ENCODE data around the gene DNAH3. TPM values are rescaled to one million over a fixed set of nuclear protein-coding genes. Genes with fewer than 3 reads are reported as not detected.
A peak's percentile ranks its signal among the peaks of the same experiment; 100 is the strongest.
"Not testable (repeated sequence)": the region's sequence is repeated elsewhere in the genome, so short reads cannot be mapped to it uniquely, and the experiment has no call there.

DNAH3 gene
- total RNA-seq, 2 donors from 2014 or later = 0.03 TPM; not detected in 1

DNA sequence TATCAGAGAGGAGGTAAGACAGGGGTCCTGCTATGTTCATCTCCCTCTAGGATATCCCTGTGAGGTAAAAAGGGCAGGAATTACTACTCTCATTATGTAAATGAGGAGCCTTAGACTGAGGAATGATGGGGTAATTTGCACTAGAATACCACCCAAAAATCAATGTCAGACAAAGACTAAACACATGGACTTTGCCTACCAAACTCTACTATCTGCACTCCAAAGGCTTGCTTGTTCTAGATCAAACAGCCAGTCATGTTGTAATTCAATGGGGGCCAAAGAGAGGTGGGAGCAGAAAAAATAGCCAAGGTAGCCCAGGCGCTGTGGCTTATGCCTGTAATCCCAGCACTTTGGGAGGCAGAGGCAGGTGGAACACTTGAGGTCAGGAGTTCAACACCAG, 129.3 kb downstream of the DNAH3 start:
- ATAC-seq (no peak), DNase-seq (ENCODE audit: low spot score) (no peak)
- Mint-ChIP-seq H3K4me3 (no peak overlapping the region), H3K27me3 (peaks cover 4 to 13% of the 10 kb centered on the region in 2 donors), H3K9me3 (peaks cover 3% of the 10 kb centered on the region), H3K36me3 (no peaks in the 10 kb centered on the region), H3K4me1 (ENCODE audit: low read depth in 2 of 2) (peaks cover 12 to 13% of the 10 kb centered on the region in 2 donors), H3K27ac (no peak overlapping the region)

DNA sequence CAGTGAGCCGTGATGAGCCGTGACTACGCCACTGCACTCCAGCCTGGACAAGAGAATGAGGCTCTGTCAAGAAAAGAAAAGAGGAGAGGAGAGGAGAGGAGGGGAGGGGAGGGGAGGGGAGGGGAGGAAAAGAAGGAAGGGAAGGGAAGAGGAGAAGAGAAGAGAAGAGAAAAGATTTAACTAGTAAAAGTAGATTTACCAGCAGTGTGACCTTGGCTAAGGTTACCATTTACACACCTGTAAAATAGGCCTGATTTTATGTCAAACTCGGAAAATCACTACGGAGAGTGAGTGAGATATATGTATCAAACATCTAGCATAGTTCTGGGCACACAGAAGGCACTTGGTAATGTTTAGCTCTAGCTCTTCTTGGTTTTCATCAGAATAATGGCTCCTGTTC, 140.8 kb downstream of the DNAH3 start:
- peaks cover 5% of the 10 kb centered on the region for H3K36me3 Mint-ChIP-seq
- H3K4me1 Mint-ChIP-seq (ENCODE audit: low read depth in 2 of 2) = peaks cover 0 to 2% of the 10 kb centered on the region in 2 donors
- DNase-seq (ENCODE audit: low spot score) (no peak), ATAC-seq (no peak)
- no peak overlapping the region for H3K4me3 Mint-ChIP-seq
- peaks cover 4% of the 10 kb centered on the region for H3K9me3 Mint-ChIP-seq
- H3K27ac Mint-ChIP-seq = no peak overlapping the region
- H3K27me3 Mint-ChIP-seq = peaks cover 27 to 38% of the 10 kb centered on the region in 2 donors

DNA sequence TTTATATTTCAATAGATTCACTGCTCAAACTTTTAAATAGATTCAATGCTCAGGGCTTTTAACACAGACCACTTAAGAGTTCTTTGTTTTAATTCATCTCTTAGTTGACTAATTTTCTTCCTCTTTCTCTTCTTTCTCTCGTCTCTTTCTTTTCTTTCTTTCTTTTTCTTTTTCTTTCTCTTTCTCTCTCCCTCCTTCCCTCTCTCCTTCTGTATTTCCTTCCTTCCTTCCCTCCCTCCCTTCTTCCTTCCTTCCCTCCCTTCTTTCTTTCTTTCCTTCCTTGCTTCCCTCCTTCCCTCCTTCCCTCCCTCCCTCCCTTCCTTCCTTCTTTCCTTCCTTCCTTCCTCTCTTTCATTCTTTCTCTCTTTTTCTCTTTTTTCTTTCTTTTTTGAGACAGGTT, 145.6 kb downstream of the DNAH3 start:
- Mint-ChIP-seq H3K36me3 (no peaks in the 10 kb centered on the region), H3K27ac (peak overlapping the region in 1 of 2 donors; percentile 58), H3K4me1 (ENCODE audit: low read depth in 2 of 2) (peaks cover 0 to 5% of the 10 kb centered on the region in 2 donors), H3K27me3 (peaks cover 28 to 40% of the 10 kb centered on the region in 2 donors), H3K4me3 (no peak overlapping the region), H3K9me3 (no peaks in the 10 kb centered on the region)
- DNase-seq (ENCODE audit: low spot score) = no peak
- no peak for ATAC-seq

DNA sequence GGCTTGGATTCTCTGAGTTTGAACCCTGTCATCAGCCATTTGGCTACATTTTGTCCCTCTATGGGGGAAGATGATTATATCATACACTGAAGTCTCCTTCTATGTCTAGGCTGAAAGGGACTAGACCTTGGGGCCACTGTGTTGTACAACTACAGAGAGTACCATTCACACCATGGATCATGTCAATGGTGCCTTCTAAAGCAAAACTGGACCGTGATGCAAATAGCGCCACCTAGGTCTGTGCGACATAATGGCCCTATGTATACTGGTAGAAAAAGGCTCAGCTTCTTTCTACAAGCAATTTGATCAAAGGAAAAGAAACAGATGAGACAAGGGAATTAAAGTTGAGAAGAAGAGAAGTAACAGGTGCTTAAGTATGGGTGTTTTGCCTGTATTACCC, 149.4 kb downstream of the DNAH3 start:
- Mint-ChIP-seq H3K4me1 (ENCODE audit: low read depth in 2 of 2) (peaks cover 0 to 5% of the 10 kb centered on the region in 2 donors), H3K36me3 (no peaks in the 10 kb centered on the region), H3K4me3 (no peak overlapping the region), H3K27me3 (peaks cover 19 to 25% of the 10 kb centered on the region in 2 donors), H3K9me3 (no peaks in the 10 kb centered on the region), H3K27ac (peak overlapping the region in 1 of 2 donors; percentile 10)
- ATAC-seq (no peak), DNase-seq (ENCODE audit: low spot score) (no peak)

DNA sequence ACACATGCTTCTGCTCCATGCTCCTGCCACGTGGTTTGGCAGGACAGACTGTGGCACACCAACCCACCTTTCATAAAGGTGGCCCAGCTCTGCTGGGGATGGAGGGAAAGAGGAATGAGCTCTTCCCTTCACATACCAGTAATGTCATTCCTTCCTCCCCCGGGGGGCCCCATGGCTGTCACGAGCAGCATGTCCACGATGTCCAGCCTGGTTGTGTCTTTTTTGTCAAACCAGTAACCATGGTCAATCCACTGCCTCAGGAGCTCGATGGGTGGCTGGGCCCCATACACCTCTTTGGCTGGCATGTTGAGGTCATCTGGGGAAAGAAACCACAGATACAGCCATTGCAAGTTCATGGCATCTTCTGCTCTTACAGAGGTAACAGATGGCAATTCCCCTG, 153.5 kb downstream of the DNAH3 start:
- ATAC-seq (no peak), DNase-seq (ENCODE audit: low spot score) (no peak)
- no peak overlapping the region for H3K27ac Mint-ChIP-seq
- no peaks in the 10 kb centered on the region for H3K4me1 Mint-ChIP-seq (ENCODE audit: low read depth in 2 of 2)
- no peaks in the 10 kb centered on the region for H3K9me3 Mint-ChIP-seq
- no peak overlapping the region for H3K4me3 Mint-ChIP-seq
- no peaks in the 10 kb centered on the region for H3K36me3 Mint-ChIP-seq
- H3K27me3 Mint-ChIP-seq = peaks cover 11 to 25% of the 10 kb centered on the region in 2 donors

DNA sequence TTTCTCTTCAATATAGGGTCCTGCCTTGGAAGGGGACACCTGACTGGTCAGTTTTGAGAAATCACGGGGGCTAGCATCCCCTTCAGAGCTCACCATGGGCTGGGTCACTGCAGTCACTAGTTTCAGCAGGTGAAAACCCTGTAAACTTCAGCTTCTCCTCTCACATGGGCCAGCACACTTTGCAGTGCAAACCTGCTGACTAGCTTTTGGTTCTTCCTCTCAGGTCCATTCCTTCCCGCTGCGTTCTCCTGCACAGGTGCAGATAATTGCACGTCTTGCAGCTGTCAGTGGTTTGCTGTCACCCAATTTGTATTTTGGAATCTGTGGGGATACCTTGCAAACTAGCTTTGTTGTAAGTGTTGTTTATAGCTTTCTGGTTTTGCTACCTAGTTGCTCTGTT, 154.9 kb downstream of the DNAH3 start:
- no peak overlapping the region for H3K27ac Mint-ChIP-seq
- H3K27me3 Mint-ChIP-seq = peaks cover 13 to 25% of the 10 kb centered on the region in 2 donors
- H3K4me1 Mint-ChIP-seq (ENCODE audit: low read depth in 2 of 2) = no peaks in the 10 kb centered on the region
- no peaks in the 10 kb centered on the region for H3K36me3 Mint-ChIP-seq
- no peak for ATAC-seq
- no peak overlapping the region for H3K4me3 Mint-ChIP-seq
- DNase-seq (ENCODE audit: low spot score) = no peak
- H3K9me3 Mint-ChIP-seq = no peaks in the 10 kb centered on the region

DNA sequence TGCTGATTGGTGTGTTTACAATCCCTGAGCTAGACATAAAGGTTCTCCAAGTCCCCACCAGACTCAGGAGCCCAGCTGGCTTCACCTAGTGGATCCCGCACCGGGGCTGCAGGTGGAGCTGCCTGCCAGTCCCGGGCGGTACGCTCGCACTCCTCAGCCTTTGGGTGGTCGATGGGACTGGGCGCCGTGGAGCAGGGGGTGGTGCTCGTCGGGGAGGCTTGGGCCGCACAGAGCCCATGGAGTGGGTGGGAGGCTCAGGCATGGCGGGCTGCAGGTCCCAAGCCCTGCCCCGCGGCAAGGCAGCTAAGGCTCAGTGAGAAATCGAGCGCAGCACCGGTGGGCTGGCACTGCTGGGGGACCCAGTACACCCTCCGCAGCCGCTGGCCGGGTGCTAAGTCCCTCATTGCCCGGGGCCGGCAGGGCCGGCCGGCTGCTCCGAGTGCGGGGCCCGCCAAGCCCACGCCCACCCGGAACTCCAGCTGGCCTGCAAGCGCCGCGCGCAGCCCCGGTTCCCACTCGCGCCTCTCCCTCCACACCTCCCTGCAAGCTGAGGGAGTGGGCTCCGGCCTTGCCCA, 161.1 kb downstream of the DNAH3 start:
- not testable (repeated sequence) for H3K36me3 Mint-ChIP-seq; H3K27ac Mint-ChIP-seq; H3K4me3 Mint-ChIP-seq; H3K4me1 Mint-ChIP-seq (ENCODE audit: low read depth in 2 of 2); DNase-seq (ENCODE audit: low spot score); H3K9me3 Mint-ChIP-seq; ATAC-seq
- peaks cover 4 to 12% of the 10 kb centered on the region in 2 donors for H3K27me3 Mint-ChIP-seq

DNA sequence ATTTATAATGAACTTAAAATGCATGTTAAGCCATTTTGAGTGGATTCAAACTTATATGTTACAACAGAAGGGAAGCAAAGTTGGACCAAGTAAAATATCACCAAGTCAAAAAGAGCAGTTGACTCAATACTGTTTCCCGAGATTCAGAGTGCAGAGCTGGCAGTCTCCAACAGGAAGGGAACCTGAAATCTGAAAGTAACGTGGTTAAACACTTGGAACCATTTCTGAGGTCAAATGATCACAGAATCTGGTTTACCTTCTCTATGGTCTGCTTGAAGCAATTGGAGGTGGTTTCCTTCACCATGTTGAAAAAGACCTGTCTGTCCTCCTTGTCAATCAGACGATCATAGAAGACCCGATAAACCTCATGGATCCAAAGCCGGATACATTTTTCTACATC, 163.6 kb downstream of the DNAH3 start:
- Mint-ChIP-seq H3K4me1 (ENCODE audit: low read depth in 2 of 2) (no peaks in the 10 kb centered on the region), H3K9me3 (no peaks in the 10 kb centered on the region)

DNA sequence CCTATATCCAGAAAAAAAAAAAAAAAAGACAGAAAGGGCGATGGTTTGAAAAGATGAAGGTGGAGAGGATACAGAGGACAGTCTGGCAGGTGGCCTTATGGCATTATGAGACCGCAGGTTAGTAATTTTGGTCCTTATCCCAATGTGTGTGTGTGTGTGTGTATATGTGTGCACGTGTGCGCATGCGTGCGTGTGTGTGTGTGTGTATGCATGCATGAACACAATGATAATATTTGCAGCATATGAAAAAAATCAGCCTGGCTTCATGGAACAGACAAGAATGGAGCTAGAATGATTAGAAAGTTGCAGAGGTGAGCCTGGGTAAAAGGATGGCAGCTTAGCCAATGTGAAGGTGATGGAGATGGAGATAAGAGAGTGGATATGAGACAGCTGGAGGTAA, 166.6 kb downstream of the DNAH3 start:
- Mint-ChIP-seq H3K4me3 (no peak overlapping the region), H3K9me3 (no peaks in the 10 kb centered on the region), H3K27ac (no peak overlapping the region), H3K4me1 (ENCODE audit: low read depth in 2 of 2) (no peaks in the 10 kb centered on the region), H3K27me3 (peaks cover 6 to 14% of the 10 kb centered on the region in 2 donors), H3K36me3 (no peaks in the 10 kb centered on the region)
- DNase-seq (ENCODE audit: low spot score) (no peak), ATAC-seq (no peak)

More for the DNA sequence above, 163.6 kb downstream of the DNAH3 start:
- Mint-ChIP-seq H3K27me3 (peaks cover 8 to 14% of the 10 kb centered on the region in 2 donors), H3K36me3 (no peaks in the 10 kb centered on the region), H3K27ac (no peak overlapping the region), H3K4me3 (no peak overlapping the region)
- DNase-seq (ENCODE audit: low spot score) (no peak), ATAC-seq (no peak)

DNA sequence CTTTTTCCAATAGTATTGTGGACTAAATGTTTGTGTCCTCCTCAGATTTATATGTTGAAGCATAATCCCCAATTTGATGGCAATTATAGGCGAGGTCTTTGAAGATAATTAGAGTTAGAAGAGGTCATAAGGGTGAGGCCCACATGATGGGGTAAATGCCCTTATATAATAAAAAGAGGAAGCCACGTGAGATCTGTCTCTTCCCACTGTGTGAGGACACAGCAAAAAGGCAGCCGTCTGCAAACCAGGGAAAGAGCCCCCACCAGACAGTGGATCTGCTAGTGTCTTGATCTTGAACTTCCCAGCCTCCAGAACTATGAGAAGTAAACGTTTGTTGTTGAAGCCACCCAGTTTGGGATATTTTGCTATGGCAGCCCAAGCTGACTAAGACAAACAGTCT, 174.1 kb downstream of the DNAH3 start:
- no peaks in the 10 kb centered on the region for H3K4me1 Mint-ChIP-seq (ENCODE audit: low read depth in 2 of 2)

DNA sequence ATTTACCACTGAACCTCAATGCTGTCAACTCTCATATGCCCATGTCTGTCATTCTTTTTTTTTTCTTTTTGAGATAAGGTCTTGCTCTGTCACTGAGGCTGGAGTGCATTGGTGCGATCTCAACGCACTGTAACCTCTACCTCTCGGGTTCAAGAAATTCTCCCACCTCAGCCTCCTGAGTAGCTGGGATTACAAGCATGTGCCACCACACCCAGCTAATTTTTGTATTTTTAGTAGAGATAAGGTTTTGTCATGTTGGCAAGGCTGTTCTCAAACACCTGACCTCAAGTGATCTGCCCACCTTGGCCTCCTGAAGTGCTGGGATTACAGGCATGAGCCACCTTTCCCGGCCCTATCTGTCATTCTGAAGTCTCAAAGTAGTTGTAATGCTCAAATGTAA, 177.4 kb downstream of the DNAH3 start:
- H3K36me3 Mint-ChIP-seq; H3K9me3 Mint-ChIP-seq; H3K27ac Mint-ChIP-seq; H3K4me1 Mint-ChIP-seq (ENCODE audit: low read depth in 2 of 2); ATAC-seq; DNase-seq (ENCODE audit: low spot score); H3K4me3 Mint-ChIP-seq: not testable (repeated sequence)
- peaks cover 10 to 18% of the 10 kb centered on the region in 2 donors for H3K27me3 Mint-ChIP-seq

More for the DNA sequence above, 174.1 kb downstream of the DNAH3 start:
- Mint-ChIP-seq H3K36me3 (no peaks in the 10 kb centered on the region), H3K27me3 (peaks cover 3 to 7% of the 10 kb centered on the region in 2 donors), H3K4me3 (no peak overlapping the region), H3K27ac (no peak overlapping the region), H3K9me3 (no peaks in the 10 kb centered on the region)
- no peak for ATAC-seq
- no peak for DNase-seq (ENCODE audit: low spot score)

DNA sequence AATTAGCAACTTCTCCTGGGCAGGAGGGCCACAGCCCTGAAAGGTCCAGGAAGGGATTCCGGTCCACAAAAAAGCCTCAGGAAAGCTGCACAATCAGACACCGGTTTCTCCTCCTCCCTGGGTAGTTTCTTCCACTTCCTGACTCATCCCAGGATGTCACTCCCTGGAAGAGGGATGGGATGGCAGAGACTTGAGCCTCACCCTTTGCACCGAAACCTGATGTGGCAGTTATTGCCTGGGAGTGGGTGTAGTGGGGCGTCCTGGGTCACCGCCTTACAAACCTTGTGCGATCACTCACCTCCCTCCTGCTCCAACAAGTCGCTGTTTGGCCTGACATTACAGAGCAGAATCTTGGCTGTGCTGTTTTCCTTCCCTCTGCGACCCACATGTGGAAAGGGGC, 179.2 kb downstream of the DNAH3 start:
- no peak for ATAC-seq
- H3K36me3 Mint-ChIP-seq = no peaks in the 10 kb centered on the region

DNA sequence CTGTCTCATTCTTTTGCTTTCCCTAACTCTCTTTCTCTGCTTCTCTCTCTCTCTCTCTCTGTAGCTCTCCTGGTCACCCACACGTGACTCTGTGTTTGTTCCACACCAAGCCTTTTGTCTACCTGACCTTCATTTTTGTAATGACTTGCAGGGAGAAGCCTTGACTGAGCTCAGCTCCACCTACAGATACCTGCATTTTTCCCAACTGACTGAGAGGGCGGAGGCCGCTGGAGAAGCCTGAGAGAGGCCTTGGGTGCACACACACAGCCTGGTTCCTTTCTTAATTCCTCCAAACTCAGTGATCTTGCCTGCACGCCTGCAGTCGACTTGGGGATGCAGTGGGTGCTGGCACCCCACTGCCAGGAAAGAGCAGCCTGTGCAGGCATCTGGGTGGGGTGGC, 181.3 kb downstream of the DNAH3 start:
- Mint-ChIP-seq H3K4me3 (no peak overlapping the region), H3K36me3 (no peaks in the 10 kb centered on the region), H3K27me3 (peaks cover 10 to 11% of the 10 kb centered on the region in 2 donors), H3K4me1 (ENCODE audit: low read depth in 2 of 2) (no peaks in the 10 kb centered on the region), H3K27ac (no peak overlapping the region), H3K9me3 (no peaks in the 10 kb centered on the region)
- ATAC-seq (no peak), DNase-seq (ENCODE audit: low spot score) (no peak)

More for the DNA sequence above, 179.2 kb downstream of the DNAH3 start:
- H3K27ac Mint-ChIP-seq = no peak overlapping the region
- no peaks in the 10 kb centered on the region for H3K4me1 Mint-ChIP-seq (ENCODE audit: low read depth in 2 of 2)
- no peak overlapping the region for H3K4me3 Mint-ChIP-seq
- DNase-seq (ENCODE audit: low spot score) = no peak
- no peaks in the 10 kb centered on the region for H3K9me3 Mint-ChIP-seq
- H3K27me3 Mint-ChIP-seq = peaks cover 10 to 18% of the 10 kb centered on the region in 2 donors

DNA sequence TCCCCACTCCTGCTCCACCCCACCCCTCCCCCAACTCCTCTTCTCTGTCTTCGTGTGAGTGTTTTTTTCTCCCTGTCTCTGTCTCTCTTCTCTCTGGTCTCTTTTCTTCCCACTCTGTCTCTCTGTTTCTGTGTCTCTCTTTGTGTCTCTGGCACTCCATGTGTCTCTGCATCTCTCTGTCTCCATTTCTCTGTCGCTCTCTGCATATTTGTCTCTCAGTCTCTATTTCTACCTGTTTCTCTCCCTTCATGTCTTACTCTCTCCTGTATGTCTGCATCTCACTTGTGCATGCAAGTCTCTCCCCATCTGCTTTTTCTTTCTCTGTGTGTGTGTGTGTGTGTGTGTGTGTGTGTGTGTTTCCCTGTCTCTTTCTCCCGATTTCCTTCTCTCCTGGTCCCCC, 181.9 kb downstream of the DNAH3 start:
- H3K27me3 Mint-ChIP-seq = peaks cover 10 to 11% of the 10 kb centered on the region in 2 donors

DNA sequence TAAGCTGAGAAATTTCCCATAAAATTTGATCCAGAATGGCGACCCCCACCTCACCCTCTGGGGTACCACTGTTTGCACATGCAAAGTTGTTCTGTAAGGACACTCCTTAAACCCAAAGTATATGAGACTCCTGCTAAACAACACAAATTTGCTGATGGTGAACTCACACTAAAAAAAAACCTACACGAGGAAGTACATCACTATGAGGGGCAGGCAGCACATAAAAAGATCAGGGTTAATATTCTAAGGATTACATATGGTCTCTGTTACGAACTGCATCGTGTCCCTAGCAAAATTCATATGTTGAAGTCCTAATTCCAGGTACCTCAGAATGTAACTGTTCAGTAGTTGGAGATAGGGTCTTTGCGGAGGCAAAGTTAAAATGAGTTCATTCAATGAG, 189.7 kb downstream of the DNAH3 start:
- Mint-ChIP-seq H3K36me3 (no peaks in the 10 kb centered on the region), H3K4me1 (ENCODE audit: low read depth in 2 of 2) (no peaks in the 10 kb centered on the region), H3K9me3 (no peaks in the 10 kb centered on the region), H3K27me3 (no peaks in the 10 kb centered on the region), H3K4me3 (no peak overlapping the region), H3K27ac (no peak overlapping the region)
- ATAC-seq = no peak
- DNase-seq (ENCODE audit: low spot score) = no peak

More for the DNA sequence above, 181.9 kb downstream of the DNAH3 start:
- no peaks in the 10 kb centered on the region for H3K4me1 Mint-ChIP-seq (ENCODE audit: low read depth in 2 of 2)
- ATAC-seq (no peak), DNase-seq (ENCODE audit: low spot score) (no peak)
- H3K36me3 Mint-ChIP-seq = no peaks in the 10 kb centered on the region
- no peak overlapping the region for H3K27ac Mint-ChIP-seq
- no peaks in the 10 kb centered on the region for H3K9me3 Mint-ChIP-seq
- H3K4me3 Mint-ChIP-seq = no peak overlapping the region
